Stimulated activated CD4-positive, alpha-beta T cell treated with anti-CD3 and anti-CD28 coated beads, Interleukin-12 subunit alpha, Interleukin-12 subunit beta, amount 100 ng/mL, for 4 hours (primary cell): ENCODE data around the gene DDX54.
"Not testable (repeated sequence)": the region's sequence is repeated elsewhere in the genome, so short reads cannot be mapped to it uniquely, and the experiment has no call there.

ENCODE experiments used
- DNase-seq: peaks from one replicate; pipeline ENCODE4 v3.0.0-alpha.2; 2020

DDX54 gene

GRCh38 chr12:113214895-113215400 is 29.7 kb upstream of the DDX54 start:
- DNase-seq = no peak

DNA sequence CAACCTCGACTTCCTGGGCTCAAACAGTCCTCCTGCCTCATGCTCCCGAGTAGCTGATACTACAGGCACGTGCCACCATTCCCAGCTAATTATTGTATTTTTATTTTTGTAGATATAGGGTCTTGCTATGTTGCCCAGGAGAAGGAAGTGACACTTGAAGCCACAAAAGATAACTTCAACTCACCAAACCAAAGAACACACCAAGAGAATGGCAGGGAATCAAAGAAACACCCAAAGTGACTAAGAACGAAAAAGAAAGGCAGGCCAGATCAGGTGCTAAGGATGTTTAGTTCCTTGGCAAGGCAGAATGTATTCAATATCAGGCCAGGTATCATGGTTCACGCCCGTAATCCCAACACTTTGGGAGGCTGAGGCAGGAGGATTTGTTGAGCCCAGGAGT is 25.9 kb upstream of the DDX54 start:
- DNase-seq = no peak

GRCh38 chr12:113208041-113208934 is 23.0 kb upstream of the DDX54 start:
- no peak for DNase-seq

DNA sequence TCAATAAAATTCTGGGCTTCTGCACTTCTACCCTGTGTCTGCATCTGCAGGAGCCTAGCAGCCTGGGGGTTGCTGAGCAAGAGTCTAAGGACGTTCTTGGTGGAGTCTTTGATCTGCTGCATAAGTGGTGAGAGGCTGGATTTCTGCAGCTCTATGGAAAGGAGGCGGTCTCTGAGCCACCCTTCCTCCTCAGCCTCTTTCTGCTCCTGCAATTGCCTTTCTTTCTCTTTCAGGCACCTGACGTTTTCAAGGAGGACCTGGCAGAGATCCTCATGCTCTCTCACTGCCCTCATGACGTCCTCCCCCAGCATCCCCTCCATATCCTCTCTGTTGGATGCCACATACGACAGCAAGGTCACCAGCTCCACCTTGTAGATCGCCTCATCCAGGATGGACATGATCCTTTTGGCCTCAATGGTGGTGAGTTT is 22.3 kb upstream of the DDX54 start:
- no peak for DNase-seq

GRCh38 chr12:113206802-113207201 is 21.5 kb upstream of the DDX54 start:
- not testable (repeated sequence) for DNase-seq

- DNase-seq = no peak
Measured at GRCh38 chr12:113204804-113205203, 19.5 kb upstream of the DDX54 start.

- DNase-seq = no peak
Measured at GRCh38 chr12:113203852-113204760, 18.8 kb upstream of the DDX54 start.

GRCh38 chr12:113202300-113203075 is 17.2 kb upstream of the DDX54 start:
- no peak for DNase-seq

- DNase-seq = no peak
Measured at GRCh38 chr12:113201187-113202177, 16.2 kb upstream of the DDX54 start.

DNA sequence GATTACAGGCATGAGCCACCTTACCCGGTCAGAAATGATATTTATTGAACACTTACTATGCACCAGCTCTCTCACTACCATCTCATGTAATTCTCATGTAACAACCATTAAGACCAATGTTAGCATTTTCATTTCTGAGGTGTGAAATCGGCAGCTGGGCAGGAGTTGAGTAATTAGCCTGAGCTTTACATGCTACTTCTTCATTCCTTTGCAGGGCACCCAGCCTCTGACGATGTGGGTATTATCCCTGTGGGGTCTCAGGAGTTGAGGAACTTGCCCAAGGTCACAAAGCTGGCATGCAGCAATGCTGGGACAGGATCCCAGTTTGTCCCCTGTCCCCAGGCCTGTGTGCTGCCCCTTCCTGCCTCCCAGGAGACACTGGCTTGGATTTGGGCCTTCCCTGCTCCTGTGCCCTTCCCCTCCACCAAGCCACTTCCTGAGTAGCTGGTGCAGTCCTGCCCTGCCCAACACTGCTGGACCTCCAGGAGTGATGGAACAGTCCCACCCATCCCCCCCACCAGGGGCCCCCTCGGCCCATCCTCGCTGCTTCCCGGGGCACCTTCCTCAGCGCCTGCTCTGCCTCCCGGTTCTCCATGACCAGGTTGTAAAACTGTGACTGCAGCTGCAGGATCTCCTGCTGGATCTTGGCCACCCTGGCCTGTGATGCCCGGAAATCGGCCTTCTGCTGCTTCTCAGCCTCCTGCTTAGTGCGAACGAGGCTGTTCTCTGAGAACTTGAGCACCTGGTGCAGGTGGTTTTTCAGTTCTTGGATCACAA is 14.9 kb upstream of the DDX54 start:
- no peak for DNase-seq

GRCh38 chr12:113198296-113198695 is 13.0 kb upstream of the DDX54 start:
- no peak for DNase-seq

- no peak for DNase-seq
Measured at GRCh38 chr12:113197518-113198077, 12.3 kb upstream of the DDX54 start.

GRCh38 chr12:113196990-113197389 is 11.7 kb upstream of the DDX54 start:
- no peak for DNase-seq

- no peak for DNase-seq
Measured at GRCh38 chr12:113196582-113196981, 11.3 kb upstream of the DDX54 start.

- DNase-seq = no peak
Measured at GRCh38 chr12:113195598-113195997, 10.3 kb upstream of the DDX54 start.

DNA sequence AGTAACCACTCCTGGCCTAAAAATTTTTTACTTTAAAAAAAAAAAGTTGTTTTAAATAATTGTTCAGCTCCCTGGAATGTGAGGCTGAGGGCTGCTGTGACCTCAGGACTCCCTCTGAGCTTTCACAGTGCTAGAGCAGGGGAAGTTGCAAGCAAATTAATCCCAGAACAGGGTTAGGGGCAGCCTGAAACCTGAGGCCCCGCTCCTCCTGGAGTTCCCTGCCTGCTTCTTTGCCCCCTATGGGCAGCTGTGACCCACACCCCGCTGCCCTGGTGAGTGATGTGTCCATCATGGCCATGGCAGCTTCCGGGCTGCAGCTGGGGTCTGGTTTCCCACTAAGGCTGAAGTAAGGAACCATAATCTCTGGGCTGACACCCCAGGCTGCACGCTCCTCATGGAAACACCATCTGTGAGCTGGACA is 9.7 kb upstream of the DDX54 start:
- no peak for DNase-seq

- DNase-seq = no peak
Measured at GRCh38 chr12:113191227-113191626, 5.9 kb upstream of the DDX54 start.

- no peak for DNase-seq
Measured at GRCh38 chr12:113190761-113191160, 5.5 kb upstream of the DDX54 start.

DNA sequence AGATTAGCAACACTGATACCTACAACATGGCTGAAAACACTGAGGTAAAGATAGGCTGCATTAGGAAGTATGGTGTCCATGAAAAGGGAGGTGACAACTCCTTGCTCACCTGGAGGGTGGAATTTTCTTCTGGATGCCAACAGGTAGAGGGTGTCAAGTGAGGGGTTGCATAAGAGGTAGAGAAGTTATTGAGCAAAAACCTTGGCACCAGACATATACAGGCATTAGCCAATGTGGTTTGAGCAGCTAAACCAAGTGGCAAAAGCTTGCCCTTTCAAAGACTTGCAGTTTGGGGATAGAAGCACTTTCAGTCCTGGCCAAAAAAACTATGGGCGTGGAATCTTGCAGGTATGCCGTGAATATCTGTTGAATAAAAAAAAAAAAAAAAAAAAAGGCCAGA is 4.1 kb upstream of the DDX54 start:
- DNase-seq = no peak

- DNase-seq = no peak
Measured at GRCh38 chr12:113186666-113187325, 1.5 kb upstream of the DDX54 start.
